Stimulated activated CD8-positive, alpha-beta memory T cell treated with anti-CD3 and anti-CD28 coated beads, Interleukin-15, amount 100 ng/mL, for 4 hours (primary cell): Measurements from ENCODE around the gene SERPINB1.

ENCODE experiments used
- DNase-seq, 2 donors: peaks; one replicate each; pipeline ENCODE4 v3.0.0-alpha.2; 2020; ENCODE audit warnings: low read depth in 2 of 2

Gene SERPINB1

GRCh38 chr6:2850538-2851113 lies 9.0 kb upstream of the SERPINB1 start:
- no peak for DNase-seq

- peak in 1 of 2 donors; percentile 61 for DNase-seq
Measured at GRCh38 chr6:2848851-2849250, 7.2 kb upstream of the SERPINB1 start.

- no peak for DNase-seq
Measured at GRCh38 chr6:2845880-2846208, 4.2 kb upstream of the SERPINB1 start.

- DNase-seq: no peak
Measured at GRCh38 chr6:2844008-2844407, 2.3 kb upstream of the SERPINB1 start.

GRCh38 chr6:2843138-2843740 lies 1.6 kb upstream of the SERPINB1 start:
- no peak for DNase-seq

GRCh38 chr6:2842139-2842552 lies 483 bp upstream of the SERPINB1 start:
- no peak for DNase-seq

- no peak for DNase-seq
Measured at GRCh38 chr6:2840749-2841061, 958 bp downstream of the SERPINB1 start.

- DNase-seq: no peak
Measured at GRCh38 chr6:2839982-2840748, 1.5 kb downstream of the SERPINB1 start.

- no peak for DNase-seq
Measured at GRCh38 chr6:2839195-2839981, 2.3 kb downstream of the SERPINB1 start.

- DNase-seq: no peak
Measured at GRCh38 chr6:2838251-2838650, 3.4 kb downstream of the SERPINB1 start.

GRCh38 chr6:2834262-2834661 lies 7.4 kb downstream of the SERPINB1 start:
- no peak for DNase-seq

- DNase-seq: no peak
Measured at GRCh38 chr6:2831392-2831791, 10.3 kb downstream of the SERPINB1 start.

GRCh38 chr6:2830183-2830582 lies 11.5 kb downstream of the SERPINB1 start:
- no peak for DNase-seq

GRCh38 chr6:2829253-2829652 lies 12.4 kb downstream of the SERPINB1 start:
- DNase-seq: no peak

- no peak for DNase-seq
Measured at GRCh38 chr6:2828629-2829028, 13.0 kb downstream of the SERPINB1 start.

GRCh38 chr6:2827142-2827541 lies 14.5 kb downstream of the SERPINB1 start:
- no peak for DNase-seq

- DNase-seq: no peak
Measured at GRCh38 chr6:2826131-2826530, 15.5 kb downstream of the SERPINB1 start.

GRCh38 chr6:2823104-2823850 lies 18.4 kb downstream of the SERPINB1 start:
- DNase-seq: no peak

- no peak for DNase-seq
Measured at GRCh38 chr6:2821554-2821953, 20.1 kb downstream of the SERPINB1 start.

GRCh38 chr6:2820415-2820814 lies 21.2 kb downstream of the SERPINB1 start:
- no peak for DNase-seq

GRCh38 chr6:2819978-2820377 lies 21.7 kb downstream of the SERPINB1 start:
- no peak for DNase-seq

- no peak for DNase-seq
Measured at GRCh38 chr6:2819115-2819514, 22.5 kb downstream of the SERPINB1 start.
